ENCODE data around the gene STAT2. TPM values are rescaled to one million over a fixed set of nuclear protein-coding genes. Genes with fewer than 3 reads are reported as not detected.

The STAT2 gene
- total and polyA plus RNA-seq, 2 of the 4 experiments (the other 2 are of a cell fraction) = 99.3 to 182 TPM

DNA sequence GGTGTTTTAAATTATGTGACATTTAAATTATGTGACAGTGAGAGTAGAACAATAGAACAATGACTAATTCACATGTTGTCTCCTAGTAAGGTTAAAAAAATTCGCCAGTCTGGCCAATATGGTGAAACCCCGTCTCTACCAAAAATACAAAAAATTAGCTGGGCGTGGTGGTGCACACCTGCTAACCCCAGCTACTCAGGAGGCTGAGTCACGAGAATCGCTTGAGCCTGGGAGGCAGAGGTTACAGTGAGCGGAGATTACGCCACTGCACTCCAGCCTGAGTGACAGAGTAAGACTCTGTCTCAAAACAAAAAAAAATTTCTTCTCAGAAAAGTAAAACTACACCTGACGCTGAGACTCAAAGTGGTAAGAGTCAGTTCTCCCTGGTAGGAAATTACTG lies 62.5 kb downstream of the STAT2 start:
- Histone ChIP-seq H3K9me3 (ENCODE audit: control insufficient read depth, insufficient read depth, low read length) (no peaks in the 10 kb centered on the region), H3K36me3 (ENCODE audit: control insufficient read depth, insufficient read depth, low read length) (peaks cover 11% of the 10 kb centered on the region), H3K18ac (ENCODE audit: low read depth, low read length) (no peak overlapping the region), H4K5ac (ENCODE audit: low read depth, low read length) (no peak overlapping the region), H3K56ac (ENCODE audit: extremely low read depth, insufficient read depth, low read length) (no peak overlapping the region), H2AK5ac (ENCODE audit: low read depth, low read length) (no peak overlapping the region), H2AFZ (replicated peaks; ENCODE audit: low read length, poor library complexity) (no peak overlapping the region), H2AK9ac (replicated peaks; ENCODE audit: low read depth, low read length, poor library complexity) (no peak overlapping the region), H4K8ac (ENCODE audit: low read depth in 2 of 2, low read length in 2 of 2) (no peak overlapping the region), H3K27me3 (ENCODE audit: control insufficient read depth, insufficient read depth, low read length) (no peaks in the 10 kb centered on the region), H4K91ac (ENCODE audit: insufficient read depth, low read depth, low read length) (no peak overlapping the region), H2BK20ac (ENCODE audit: low read depth, low read length) (no peak overlapping the region), H2BK5ac (ENCODE audit: low read depth, low read length, poor library complexity, severe bottlenecking) (no peak overlapping the region), H3K9me1 (ENCODE audit: insufficient read depth, low read length) (peaks cover 11% of the 10 kb centered on the region), H3K9ac (ENCODE audit: low read depth, low read length) (no peak overlapping the region), H3K4me2 (ENCODE audit: low read depth, low read length) (no peak overlapping the region), H4K20me1 (ENCODE audit: insufficient read depth, low read length) (peaks cover 20% of the 10 kb centered on the region), H3K4me3 (ENCODE audit: insufficient read depth, low read depth, low read length) (no peak overlapping the region), H2BK15ac (ENCODE audit: low read depth, low read length) (no peak overlapping the region), H3K79me1 (ENCODE audit: low read depth in 1 of 2, low read length in 2 of 2) (peaks cover 20 to 71% of the 10 kb centered on the region in 2 experiments), H3K4ac (ENCODE audit: low read depth, low read length) (no peak overlapping the region), H3K4me1 (ENCODE audit: control insufficient read depth, insufficient read depth, low read length) (peaks cover 9% of the 10 kb centered on the region; the same call in 1 of the 2 replicates), H2BK120ac (ENCODE audit: low read depth, low read length) (no peak overlapping the region), H3K23ac (ENCODE audit: low read depth, low read length) (no peak overlapping the region), H3K27ac (ENCODE audit: insufficient read depth, low read length) (no peak overlapping the region), H3K14ac (replicated peaks; ENCODE audit: low read depth, low read length) (no peak overlapping the region)
- ChIA-PET POLR2A (ENCODE audit: unreplicated experiment) (interaction anchor here (0.6 to 1.2 kb wide), 2 partner anchors 9 to 19 kb away, joined by 6 read pairs; no protein-coding TSS in a partner anchor), CTCF (no interaction called here)
- no peak for DNase-seq
- ATAC-seq (ENCODE audit: low read depth) = no peak
- dilution Hi-C loops (cut with HindIII; ENCODE audit: low sequenced_read_pairs, unreplicated experiment) (no loop called here), in situ Hi-C loops (cut with MboI; ENCODE audit: low sequenced_read_pairs) (no loop called here), intact Hi-C loops (cut with micrococcal nuclease) (no loop called here)
- BruUV-seq (replicated peaks) = no TSS peak
- 96% methylated on average over 5 of the region's 8 CpGs; no CpG with 5 or more reads in 1 of the 2 experiments for WGBS, 2 experiments (ENCODE audit: extremely low coverage in 2 of 2, insufficient read length in 1 of 2)
- TF ChIP-seq SMC3 (IDR thresholded peaks at IDR 0.05; ENCODE audit: low read depth, low read length) = no peak
- no peak for TF ChIP-seq MAZ (IDR thresholded peaks at IDR 0.05; ENCODE audit: borderline replicate concordance, low read depth, low read length)
- TF ChIP-seq ELK1 (IDR thresholded peaks at IDR 0.05; ENCODE audit: borderline replicate concordance, low read depth, low read length) = no peak
- TF ChIP-seq NFE2L2 (IDR thresholded peaks at IDR 0.05; ENCODE audit: low read depth, low read length) = no peak
- TF ChIP-seq RCOR1 (IDR thresholded peaks at IDR 0.05; ENCODE audit: insufficient replicate concordance, low read length) = no peak
- no peak for TF ChIP-seq USF2 (IDR thresholded peaks at IDR 0.05; ENCODE audit: low read depth, low read length)
- TF ChIP-seq, protein P1, sequence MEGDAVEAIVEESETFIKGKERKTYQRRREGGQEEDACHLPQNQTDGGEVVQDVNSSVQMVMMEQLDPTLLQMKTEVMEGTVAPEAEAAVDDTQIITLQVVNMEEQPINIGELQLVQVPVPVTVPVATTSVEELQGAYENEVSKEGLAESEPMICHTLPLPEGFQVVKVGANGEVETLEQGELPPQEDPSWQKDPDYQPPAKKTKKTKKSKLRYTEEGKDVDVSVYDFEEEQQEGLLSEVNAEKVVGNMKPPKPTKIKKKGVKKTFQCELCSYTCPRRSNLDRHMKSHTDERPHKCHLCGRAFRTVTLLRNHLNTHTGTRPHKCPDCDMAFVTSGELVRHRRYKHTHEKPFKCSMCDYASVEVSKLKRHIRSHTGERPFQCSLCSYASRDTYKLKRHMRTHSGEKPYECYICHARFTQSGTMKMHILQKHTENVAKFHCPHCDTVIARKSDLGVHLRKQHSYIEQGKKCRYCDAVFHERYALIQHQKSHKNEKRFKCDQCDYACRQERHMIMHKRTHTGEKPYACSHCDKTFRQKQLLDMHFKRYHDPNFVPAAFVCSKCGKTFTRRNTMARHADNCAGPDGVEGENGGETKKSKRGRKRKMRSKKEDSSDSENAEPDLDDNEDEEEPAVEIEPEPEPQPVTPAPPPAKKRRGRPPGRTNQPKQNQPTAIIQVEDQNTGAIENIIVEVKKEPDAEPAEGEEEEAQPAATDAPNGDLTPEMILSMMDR (conservative IDR thresholded peaks at IDR 0.05; ENCODE audit: low read depth, low read length) = no peak
- no peak for TF ChIP-seq CHD1 (IDR thresholded peaks at IDR 0.05; ENCODE audit: low read depth, low read length)
- TF ChIP-seq POLR2A (IDR thresholded peaks at IDR 0.05; ENCODE audit: low read depth, low read length) = no peak
- TF ChIP-seq MAFK (IDR thresholded peaks at IDR 0.05; ENCODE audit: low read depth, low read length) = no peak
- no peak for TF ChIP-seq MXI1 (IDR thresholded peaks at IDR 0.05; ENCODE audit: borderline replicate concordance, low read depth, low read length)
- TF ChIP-seq FOS (IDR thresholded peaks at IDR 0.05; ENCODE audit: low read depth, low read length) = no peak

Measured in IMR-90 (cell line).